CD14-positive monocyte (primary cell): ENCODE data around the gene REEP1. TPM values are rescaled to one million over a fixed set of nuclear protein-coding genes. Genes with fewer than 3 reads are reported as not detected.

Source experiments
- DNase-seq, 3 donors: peaks; one replicate each; pipeline ENCODE4 v3.0.0-alpha.2; 2011 to 2022
- H2AFZ ChIP-seq: 2 replicates; pipeline ENCODE4 v1.6.0; 2012; ENCODE audit warnings: mild to moderate bottlenecking, low read depth, low read length, inconsistent platforms; ENCODE audit not compliant: insufficient read depth, poor library complexity, severe bottlenecking
- H3K27ac ChIP-seq, 2 donors: 1 replicate in 1 of 2; 2 replicates in 1 of 2; pipeline ENCODE4 v1.5.1; 2012 to 2013; ENCODE audit warnings: low read length in 2 of 2, control low read depth in 1 of 2, inconsistent platforms in 1 of 2, low read depth in 1 of 2, mild to moderate bottlenecking in 1 of 2
- H3K27me3 ChIP-seq, 2 donors: one replicate each; pipeline versions ENCODE4 v1.6.0 to v1.6.1; 2011 to 2013; ENCODE audit warnings: low read length in 2 of 2; ENCODE audit not compliant: control insufficient read depth in 2 of 2, insufficient read depth in 2 of 2
- H3K36me3 ChIP-seq, 2 donors: replicated peaks in 1 of 2; 1 replicate in 1 of 2; 2 replicates in 1 of 2; pipeline versions ENCODE4 v1.5.1 to v1.6.1; 2012 to 2013; ENCODE audit warnings: low read length in 2 of 2, control low read depth in 1 of 2, inconsistent platforms in 1 of 2, mild to moderate bottlenecking in 1 of 2; ENCODE audit not compliant: insufficient read depth in 2 of 2, control insufficient read depth in 1 of 2
- H3K4me1 ChIP-seq, 2 donors: 1 replicate in 1 of 2; 2 replicates in 1 of 2; pipeline versions ENCODE4 v1.5.1 to v1.6.1; 2012 to 2013; ENCODE audit warnings: low read length in 2 of 2, control low read depth in 1 of 2, inconsistent platforms in 1 of 2, mild to moderate bottlenecking in 1 of 2, moderate library complexity in 1 of 2; ENCODE audit not compliant: insufficient read depth in 2 of 2, control insufficient read depth in 1 of 2
- H3K4me2 ChIP-seq: replicated peaks from 2 replicates; pipeline ENCODE3; 2012; ENCODE audit warnings: low read length, moderate library complexity, mild to moderate bottlenecking; ENCODE audit not compliant: poor library complexity, severe bottlenecking; ENCODE audit errors: extremely low read depth
- H3K4me3 ChIP-seq, 3 experiments: fragments of 200-600 bp in 1 of 3; sonication (generic) in 1 of 3; replicated peaks in 1 of 3; 1 replicate in 2 of 3; 2 replicates in 1 of 3; pipeline ENCODE4 v1.5.1; 2011 to 2013; ENCODE audit warnings: low read length in 3 of 3, mild to moderate bottlenecking in 3 of 3, control low read depth in 2 of 3, low read depth in 2 of 3, inconsistent platforms in 1 of 3, moderate library complexity in 1 of 3
- H3K79me2 ChIP-seq: 2 replicates; pipeline ENCODE4 v1.6.0; 2012; ENCODE audit warnings: mild to moderate bottlenecking, control low read depth, inconsistent platforms, low read length, moderate library complexity; ENCODE audit not compliant: insufficient read depth
- H3K9ac ChIP-seq: 2 replicates; pipeline ENCODE4 v1.6.0; 2017; ENCODE audit warnings: low read length, mild to moderate bottlenecking; ENCODE audit not compliant: insufficient read depth, poor library complexity, severe bottlenecking
- H3K9me3 ChIP-seq, 2 donors: replicated peaks in 1 of 2; 1 replicate in 1 of 2; 2 replicates in 1 of 2; pipeline versions ENCODE4 v1.5.1 to v1.6.1; 2012 to 2013; ENCODE audit warnings: low read length in 2 of 2, control low read depth in 1 of 2; ENCODE audit not compliant: control insufficient read depth in 1 of 2, insufficient read depth in 1 of 2
- H4K20me1 ChIP-seq: 2 replicates; pipeline ENCODE4 v1.6.0; 2012; ENCODE audit warnings: mild to moderate bottlenecking, low read length, control low read depth, moderate library complexity; ENCODE audit not compliant: insufficient read depth
- H3K27ac Mint-ChIP-seq, 7 donors: one replicate each; pipeline ENCODE4 v1.8.0; 2020; ENCODE audit warnings: mild to moderate bottlenecking in 7 of 7, mixed read lengths in 7 of 7, moderate library complexity in 6 of 7, inconsistent platforms in 2 of 7
- H3K27me3 Mint-ChIP-seq, 3 donors: one replicate each; pipeline ENCODE4 v1.8.0; 2021 to 2022; ENCODE audit warnings: low read depth in 3 of 3, mild to moderate bottlenecking in 3 of 3, mixed read lengths in 3 of 3, moderate library complexity in 3 of 3, inconsistent platforms in 1 of 3
- H3K36me3 Mint-ChIP-seq, 2 donors: one replicate each; pipeline ENCODE4 v1.8.0; 2020; ENCODE audit warnings: mixed read lengths in 2 of 2, inconsistent platforms in 1 of 2, mild to moderate bottlenecking in 1 of 2
- H3K4me1 Mint-ChIP-seq: one replicate; pipeline ENCODE4 v1.8.0; 2020; ENCODE audit warnings: mild to moderate bottlenecking, mixed read lengths
- H3K4me3 Mint-ChIP-seq, 2 donors: one replicate each; pipeline ENCODE4 v1.8.0; 2020; ENCODE audit warnings: mild to moderate bottlenecking in 2 of 2, mixed read lengths in 2 of 2, moderate library complexity in 1 of 2
- H3K9me3 Mint-ChIP-seq, 7 donors: one replicate each; pipeline ENCODE4 v1.8.0; 2020 to 2022; ENCODE audit warnings: mixed read lengths in 7 of 7, mild to moderate bottlenecking in 6 of 7, moderate library complexity in 6 of 7, inconsistent platforms in 2 of 7
- WGBS: methylation state at CpG from one replicate; pipeline ENCODE4 v1.1.5; 2013; ENCODE audit warnings: missing lambda C conversion rate; ENCODE audit not compliant: insufficient coverage; 5-methylcytosine and 5-hydroxymethylcytosine counted together
- intact Hi-C, 2 donors: fragments of 100-400 bp; cut with micrococcal nuclease; formaldehyde crosslinking; loops; one replicate each; pipeline versions ENCODE4 v1.15.0 to v1.15.1; 2023
- polyA plus RNA-seq, 3 donors: library from polyadenylated mRNA; depleted of rRNA in 1 of 3; unstranded in 2 of 3; stranded (reverse) in 1 of 3; fragments of 300-500 nt in 2 of 3; fragments of >200 nt in 1 of 3; fragmentation: Illumina TruSeq in 2 of 3; gene quantifications; 1 replicate in 2 of 3; 2 replicates in 1 of 3; pipeline ENCODE4 v1.2.3, GENCODE V29; 2012 to 2021
- TF ChIP-seq, protein P1 (sequence below): fragments of 200-600 bp; IDR thresholded peaks from one replicate; pipeline ENCODE4 v1.8.0; 2022; ENCODE audit warnings: antibody characterized with exemption, mild to moderate bottlenecking

Gene REEP1
- polyA plus RNA-seq, 3 donors: not detected

- no peaks in the 10 kb centered on the region for H3K4me1 Mint-ChIP-seq
- H3K79me2 ChIP-seq: no peaks in the 10 kb centered on the region
- no peak overlapping the region for H3K4me3 Mint-ChIP-seq
- H3K9me3 ChIP-seq: no peaks in the 10 kb centered on the region
- 80% methylated on average over 1 of the region's 3 CpGs for WGBS
- TF ChIP-seq, protein P1, sequence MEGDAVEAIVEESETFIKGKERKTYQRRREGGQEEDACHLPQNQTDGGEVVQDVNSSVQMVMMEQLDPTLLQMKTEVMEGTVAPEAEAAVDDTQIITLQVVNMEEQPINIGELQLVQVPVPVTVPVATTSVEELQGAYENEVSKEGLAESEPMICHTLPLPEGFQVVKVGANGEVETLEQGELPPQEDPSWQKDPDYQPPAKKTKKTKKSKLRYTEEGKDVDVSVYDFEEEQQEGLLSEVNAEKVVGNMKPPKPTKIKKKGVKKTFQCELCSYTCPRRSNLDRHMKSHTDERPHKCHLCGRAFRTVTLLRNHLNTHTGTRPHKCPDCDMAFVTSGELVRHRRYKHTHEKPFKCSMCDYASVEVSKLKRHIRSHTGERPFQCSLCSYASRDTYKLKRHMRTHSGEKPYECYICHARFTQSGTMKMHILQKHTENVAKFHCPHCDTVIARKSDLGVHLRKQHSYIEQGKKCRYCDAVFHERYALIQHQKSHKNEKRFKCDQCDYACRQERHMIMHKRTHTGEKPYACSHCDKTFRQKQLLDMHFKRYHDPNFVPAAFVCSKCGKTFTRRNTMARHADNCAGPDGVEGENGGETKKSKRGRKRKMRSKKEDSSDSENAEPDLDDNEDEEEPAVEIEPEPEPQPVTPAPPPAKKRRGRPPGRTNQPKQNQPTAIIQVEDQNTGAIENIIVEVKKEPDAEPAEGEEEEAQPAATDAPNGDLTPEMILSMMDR: no peak
- peaks cover 0 to 1% (median 0%) of the 10 kb centered on the region in 7 donors for H3K9me3 Mint-ChIP-seq
- H3K4me2 ChIP-seq: no peak overlapping the region
- H3K36me3 Mint-ChIP-seq: no peaks in the 10 kb centered on the region
- H3K4me1 ChIP-seq: no peaks in the 10 kb centered on the region
- H3K27ac Mint-ChIP-seq: peak overlapping the region in 1 of 7 donors; percentile 32
- no peaks in the 10 kb centered on the region for H3K36me3 ChIP-seq
- intact Hi-C loops: no loop called here
- no peak overlapping the region for H3K4me3 ChIP-seq
- no peak overlapping the region for H3K27ac ChIP-seq
- no peak overlapping the region for H3K9ac ChIP-seq
- H3K27me3 ChIP-seq: no peaks in the 10 kb centered on the region
- no peaks in the 10 kb centered on the region for H4K20me1 ChIP-seq
- peaks cover 0 to 14% (median 9%) of the 10 kb centered on the region in 3 donors for H3K27me3 Mint-ChIP-seq
- DNase-seq: no peak
- no peak overlapping the region for H2AFZ ChIP-seq
Observed at GRCh38 chr2:86256982-86257381, 80.4 kb downstream of the REEP1 start.

GRCh38 chr2:86256300-86256699 lies 81.1 kb downstream of the REEP1 start:
- Mint-ChIP-seq H3K36me3 (no peaks in the 10 kb centered on the region), H3K27ac (peak overlapping the region in 1 of 7 donors; percentile 21), H3K4me1 (no peaks in the 10 kb centered on the region), H3K4me3 (no peak overlapping the region), H3K27me3 (peaks cover 0 to 12% (median 9%) of the 10 kb centered on the region in 3 donors), H3K9me3 (peaks cover 0 to 1% (median 0%) of the 10 kb centered on the region in 7 donors)
- TF ChIP-seq, protein P1: no peak
- Histone ChIP-seq H3K79me2 (no peaks in the 10 kb centered on the region), H3K9ac (no peak overlapping the region), H3K4me2 (no peak overlapping the region), H3K27ac (no peak overlapping the region), H3K4me1 (no peaks in the 10 kb centered on the region), H3K9me3 (no peaks in the 10 kb centered on the region), H3K36me3 (no peaks in the 10 kb centered on the region), H4K20me1 (no peaks in the 10 kb centered on the region), H3K27me3 (no peaks in the 10 kb centered on the region), H2AFZ (no peak overlapping the region), H3K4me3 (no peak overlapping the region)
- intact Hi-C loops: no loop called here
- 89% methylated on average over 4 of the region's 4 CpGs for WGBS
- DNase-seq: no peak
